GOT3 (cell line): ENCODE results near the gene NME3.

ENCODE experiments used
- DNase-seq: peaks from one replicate; lab custom pipeline; 2025; ENCODE audit warnings: mixed read lengths; lab: John Stamatoyannopoulos, UW

NME3 gene

DNA sequence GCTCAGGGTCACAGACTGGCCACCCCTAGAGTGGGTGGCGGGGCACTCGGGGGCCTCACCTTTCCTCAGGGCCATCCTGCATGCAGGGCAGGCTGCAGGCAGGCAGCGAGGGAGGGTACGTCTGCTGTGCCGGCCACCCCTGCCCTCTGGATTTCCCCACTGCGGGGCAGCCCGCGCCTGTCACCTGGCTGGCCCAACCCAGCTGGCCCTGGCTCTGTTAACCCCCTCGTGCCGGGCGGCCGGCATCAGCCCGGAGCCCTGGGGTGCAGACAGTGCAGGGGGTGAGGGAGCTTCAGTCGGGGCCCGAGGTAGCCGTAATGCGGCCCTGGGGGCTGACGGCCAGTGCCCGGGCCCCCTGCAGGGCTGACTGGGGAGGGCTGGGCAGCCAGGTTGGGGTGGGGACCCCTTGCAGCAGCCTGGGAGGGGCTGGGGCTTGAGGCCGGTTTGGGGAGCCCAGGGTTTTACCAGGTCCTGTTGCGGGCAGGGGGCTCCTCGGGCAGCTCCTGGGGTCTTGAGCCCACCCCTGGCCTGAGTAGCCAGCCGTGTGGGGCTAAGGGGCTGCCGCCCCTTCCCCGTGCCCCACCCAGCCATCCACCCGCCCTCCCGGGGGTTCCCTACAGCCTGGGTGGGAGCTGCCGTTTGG is 22.4 kb upstream of the NME3 start, which contains the start of gene IGFALS:
IGFALS (minus strand) TSS at position 128 of the 643 bp plus-strand sequence; CDS start at position 75, 53 bp downstream.
- DNase-seq, result no peak

DNA sequence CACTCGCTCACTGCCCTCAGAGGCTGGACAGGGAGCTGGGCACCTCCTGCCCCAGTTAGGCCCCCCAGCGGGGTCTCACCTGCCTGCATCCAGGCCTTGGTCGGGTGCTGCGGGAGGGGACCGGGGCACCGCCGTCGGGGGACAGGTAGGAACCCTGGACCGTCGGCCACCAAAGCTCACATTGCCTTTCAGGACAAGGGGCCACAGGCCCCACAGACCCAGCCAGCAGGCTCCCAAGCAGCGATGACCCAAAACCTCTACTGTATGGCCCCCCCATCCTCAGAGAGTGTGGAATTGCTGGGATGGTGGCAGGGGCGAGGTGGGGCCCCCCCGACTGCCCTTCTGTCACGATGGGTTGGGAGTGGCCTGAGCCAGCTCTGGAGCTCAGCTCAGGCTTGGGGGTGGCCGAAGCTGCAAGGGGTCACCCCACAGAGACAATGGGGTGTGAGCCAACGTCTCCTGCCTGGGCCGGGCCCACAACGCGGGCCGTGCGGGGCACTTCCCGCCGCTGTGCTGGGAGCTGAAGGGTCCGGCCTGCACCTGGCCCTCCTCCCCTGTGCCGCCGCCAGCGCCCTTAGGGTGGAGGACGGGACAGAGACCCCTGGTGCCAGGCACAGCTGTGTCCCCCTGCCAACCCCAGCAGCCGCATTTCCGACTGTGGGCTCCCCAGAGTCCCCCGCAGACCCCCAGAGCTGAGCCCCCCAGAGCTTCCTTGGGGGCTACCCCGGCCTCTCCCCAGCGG is 21.7 kb upstream of the NME3 start:
- no peak for DNase-seq

DNA sequence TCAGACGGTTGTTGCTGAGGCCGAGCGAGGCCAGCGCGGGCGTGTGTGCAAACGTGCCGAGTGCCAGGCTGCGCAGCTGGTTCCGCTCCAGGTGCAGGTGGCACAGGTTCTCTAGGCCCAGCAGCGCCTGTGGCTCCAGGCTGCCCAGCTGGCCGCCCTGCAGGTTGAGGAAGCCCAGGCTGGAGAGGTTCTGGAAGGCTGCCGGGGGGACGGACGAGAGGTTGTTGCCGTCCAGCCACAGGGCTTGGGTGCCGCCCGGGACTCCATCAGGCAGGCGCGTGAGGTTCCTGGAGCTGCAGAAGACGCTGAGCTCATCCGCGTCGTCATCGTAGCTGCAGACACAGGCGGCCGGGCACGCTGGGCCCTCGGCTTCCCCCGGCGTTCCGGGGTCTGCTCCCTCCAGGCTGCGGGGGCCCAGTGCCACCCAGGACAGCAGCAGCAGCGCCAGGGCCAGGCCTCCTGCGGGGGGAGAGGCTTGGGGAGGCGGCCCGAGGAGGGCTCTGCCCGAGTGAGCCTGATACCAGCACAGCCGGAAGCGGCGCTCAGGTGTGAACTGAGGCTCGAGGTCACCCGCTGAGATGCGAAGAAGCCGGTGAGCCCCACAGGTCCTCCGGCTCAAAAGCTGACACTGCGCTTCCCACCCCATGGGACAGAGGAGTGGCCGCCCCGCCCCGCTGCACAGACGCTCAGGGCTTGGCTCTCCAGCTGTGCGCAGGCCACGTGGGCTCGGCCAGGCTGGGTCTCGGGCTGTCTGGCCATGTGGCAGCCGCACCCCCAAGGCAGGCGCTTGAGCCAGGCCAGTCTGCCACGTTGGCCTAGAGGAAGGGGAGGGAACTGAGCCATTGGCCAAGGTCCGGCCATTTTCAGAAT is 20.8 kb upstream of the NME3 start:
- DNase-seq, result no peak

DNA sequence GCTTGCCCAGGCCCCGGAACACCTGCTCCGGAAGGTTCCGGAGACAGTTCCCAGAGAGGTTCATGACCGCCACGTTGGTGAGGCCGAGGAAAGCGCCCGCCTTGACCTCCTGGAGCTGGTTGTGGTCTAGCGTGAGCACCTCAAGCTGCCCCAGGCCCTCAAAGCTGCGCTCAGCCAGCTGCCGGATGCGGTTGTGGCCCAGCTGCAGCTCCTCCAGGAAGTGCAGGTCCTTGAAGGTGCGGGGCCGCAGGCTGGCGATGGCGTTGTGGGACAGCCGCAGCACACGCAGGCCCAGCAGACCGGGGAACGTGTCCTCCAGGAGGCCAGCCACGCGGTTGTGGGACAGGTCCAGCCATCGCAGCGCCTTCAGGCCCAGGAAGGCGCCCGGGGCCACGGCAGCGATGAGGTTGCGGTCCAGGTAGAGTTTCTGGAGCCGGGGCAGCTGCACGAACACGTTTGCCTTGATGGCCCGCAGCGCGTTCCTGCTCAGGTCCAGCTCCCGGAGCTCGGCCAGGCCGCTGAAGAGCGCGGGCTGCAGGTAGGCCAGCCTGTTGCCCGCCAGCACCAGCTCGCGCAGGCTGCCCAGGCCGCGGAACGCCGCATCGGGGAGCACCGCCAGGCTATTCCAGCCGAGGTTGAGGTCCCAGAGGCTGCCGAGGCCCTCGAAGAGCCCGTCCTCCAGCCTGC is 20.1 kb upstream of the NME3 start:
- no peak for DNase-seq

DNA sequence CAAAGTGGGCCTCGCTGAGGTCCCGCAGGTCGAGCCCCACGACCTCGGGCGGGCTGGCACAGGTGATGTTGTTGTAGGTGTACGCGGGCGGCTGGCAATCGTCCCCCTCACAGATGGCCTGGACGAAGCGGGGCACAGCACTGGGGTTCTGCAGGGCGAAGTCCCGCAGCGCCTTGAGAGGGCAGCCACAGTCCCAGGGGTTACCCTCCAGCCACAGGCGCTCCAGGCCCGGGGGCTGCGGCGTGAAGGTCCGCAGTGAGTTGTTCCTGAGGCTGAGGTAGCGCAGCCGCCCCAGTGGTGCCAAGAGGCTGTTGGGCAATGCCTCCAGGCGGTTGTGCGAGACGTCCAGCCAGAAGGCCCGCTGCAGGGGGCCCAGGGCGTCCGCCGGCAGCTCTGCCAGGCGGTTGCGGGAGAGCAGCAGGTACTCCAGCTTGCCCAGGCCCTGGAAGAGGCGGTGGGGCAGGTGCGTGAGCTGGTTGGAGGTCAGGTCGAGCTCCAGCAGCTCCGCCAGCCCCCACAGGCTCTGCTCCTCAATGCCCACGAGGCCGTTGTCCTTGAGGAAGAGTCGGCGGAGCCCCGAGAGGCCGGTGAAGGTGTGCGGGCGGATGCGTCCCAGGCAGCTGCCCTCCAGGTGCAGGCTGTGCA is 19.4 kb upstream of the NME3 start:
- DNase-seq, result no peak

DNA sequence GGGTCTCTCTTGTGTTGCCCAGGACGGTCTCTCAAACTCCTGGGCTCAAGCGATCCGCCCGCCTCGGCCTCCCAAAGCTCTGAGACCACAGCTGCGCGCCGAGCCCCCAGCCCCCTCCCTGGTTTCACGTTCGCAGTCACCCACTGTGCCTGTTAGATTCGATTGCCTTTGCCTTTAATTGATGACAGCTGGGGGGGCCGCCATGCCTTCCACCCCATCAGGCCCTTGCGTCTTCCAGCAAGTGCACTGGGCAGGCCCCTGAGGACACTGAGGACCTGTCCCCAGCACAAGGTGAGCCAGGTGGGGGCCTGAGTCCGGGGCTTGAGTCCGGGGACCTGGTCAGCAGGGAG is 18.9 kb upstream of the NME3 start:
- DNase-seq, result no peak

DNA sequence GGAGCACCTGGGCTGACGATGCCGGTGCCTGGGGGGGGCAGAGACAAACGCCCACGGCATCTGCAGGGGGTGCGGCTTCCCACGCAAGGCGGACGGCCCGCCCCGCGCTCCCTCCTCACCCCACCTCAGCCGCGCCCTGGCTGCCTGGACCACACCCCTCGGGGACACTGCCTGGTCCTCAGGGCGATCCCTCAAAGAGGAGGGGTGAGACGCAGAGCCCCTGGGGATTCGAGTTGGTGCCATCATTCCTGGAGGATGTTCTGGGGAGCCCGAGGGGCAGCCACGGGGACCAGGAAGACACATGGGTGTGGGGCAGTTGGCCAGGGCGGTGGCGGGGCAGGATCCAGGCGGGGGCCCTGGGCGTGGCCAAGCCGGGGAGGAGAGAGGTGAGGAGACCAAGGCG is 18.3 kb upstream of the NME3 start:
- no peak for DNase-seq

DNA sequence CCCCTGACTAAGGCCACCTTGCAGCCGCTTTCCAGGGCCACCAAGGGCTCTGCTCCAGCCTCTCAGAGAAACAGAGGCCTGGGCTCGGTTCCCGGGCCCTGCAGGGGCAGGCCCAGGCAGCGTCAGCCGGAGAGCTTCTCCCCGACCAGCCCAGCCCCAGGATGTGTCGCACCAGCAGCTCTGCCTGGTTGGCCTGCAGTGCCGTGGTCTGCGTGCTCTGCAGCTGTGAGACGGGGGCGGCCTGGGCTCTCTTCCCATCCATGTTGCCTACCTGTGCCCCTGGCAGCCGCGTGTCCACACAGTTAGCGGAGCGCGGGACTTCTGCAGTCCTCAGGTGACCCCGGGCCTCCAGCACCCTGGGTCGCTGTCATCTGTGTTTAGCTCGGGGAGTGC is 17.4 kb upstream of the NME3 start:
- DNase-seq, result no peak

DNA sequence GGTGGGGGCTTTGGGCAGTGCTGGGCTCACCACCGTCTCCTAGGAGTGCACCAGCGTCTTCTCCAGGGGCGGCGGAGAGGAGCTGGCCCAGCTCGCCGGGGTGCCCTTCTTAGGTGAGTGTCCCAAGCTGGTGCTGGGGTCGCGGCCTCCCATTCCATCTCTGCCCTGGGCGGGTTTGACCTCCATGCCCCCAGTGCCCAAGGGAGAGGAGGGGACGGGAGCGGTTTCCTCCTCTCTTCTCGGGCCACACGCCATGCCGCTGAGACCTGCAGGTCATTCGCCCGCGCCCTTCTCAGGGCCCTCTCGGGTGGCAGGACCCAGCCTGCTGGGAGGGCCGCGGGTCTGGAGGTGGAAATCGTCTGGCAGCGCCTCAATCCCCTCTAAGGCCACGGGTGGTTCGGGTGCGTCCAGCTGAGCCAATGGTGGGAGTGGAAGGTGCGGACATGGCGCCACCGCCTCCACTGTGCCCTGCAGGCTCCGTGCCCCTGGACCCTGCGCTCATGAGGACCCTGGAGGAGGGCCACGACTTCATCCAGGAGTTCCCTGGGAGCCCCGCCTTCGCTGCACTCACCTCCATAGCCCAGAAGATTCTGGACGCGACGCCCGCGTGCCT is 16.9 kb upstream of the NME3 start:
- no peak for DNase-seq

DNA sequence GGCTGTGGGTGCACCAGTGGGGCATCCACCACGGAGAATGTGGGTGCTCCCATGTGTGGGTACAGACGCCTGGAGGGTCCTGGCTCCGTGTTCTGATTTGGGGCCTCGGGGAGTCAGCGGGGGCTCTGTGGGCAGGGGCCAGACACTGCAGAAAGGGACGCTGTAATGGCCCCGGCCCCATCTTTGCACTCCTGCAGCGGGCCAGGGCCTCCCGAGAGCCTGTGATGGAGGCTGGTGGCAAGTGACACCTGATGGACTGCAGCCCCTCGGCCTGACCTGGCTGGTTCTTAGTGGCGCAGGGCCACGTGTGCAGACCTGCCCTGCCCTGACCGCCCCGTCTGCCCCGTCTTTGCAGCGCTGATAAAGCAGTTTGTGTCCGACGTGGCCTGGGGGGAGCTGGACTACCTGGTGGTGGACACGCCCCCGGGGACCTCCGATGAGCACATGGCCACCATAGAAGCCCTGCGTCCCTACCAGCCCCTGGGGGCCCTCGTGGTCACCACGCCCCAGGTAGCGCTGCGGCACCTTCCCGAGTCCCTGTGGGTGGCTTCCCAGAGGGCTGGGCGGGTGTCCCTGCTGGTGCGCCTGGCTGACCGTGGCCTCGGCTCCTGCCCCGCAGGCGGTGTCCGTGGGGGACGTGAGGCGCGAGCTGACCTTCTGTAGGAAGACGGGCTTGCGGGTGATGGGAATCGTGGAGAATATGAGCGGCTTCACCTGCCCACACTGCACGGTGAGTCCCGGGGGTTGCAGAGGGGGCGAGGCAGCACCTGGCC is 16.2 kb upstream of the NME3 start:
- no peak for DNase-seq

GRCh38 chr16:1787056-1787321 is 15.6 kb upstream of the NME3 start:
- DNase-seq, result no peak

DNA sequence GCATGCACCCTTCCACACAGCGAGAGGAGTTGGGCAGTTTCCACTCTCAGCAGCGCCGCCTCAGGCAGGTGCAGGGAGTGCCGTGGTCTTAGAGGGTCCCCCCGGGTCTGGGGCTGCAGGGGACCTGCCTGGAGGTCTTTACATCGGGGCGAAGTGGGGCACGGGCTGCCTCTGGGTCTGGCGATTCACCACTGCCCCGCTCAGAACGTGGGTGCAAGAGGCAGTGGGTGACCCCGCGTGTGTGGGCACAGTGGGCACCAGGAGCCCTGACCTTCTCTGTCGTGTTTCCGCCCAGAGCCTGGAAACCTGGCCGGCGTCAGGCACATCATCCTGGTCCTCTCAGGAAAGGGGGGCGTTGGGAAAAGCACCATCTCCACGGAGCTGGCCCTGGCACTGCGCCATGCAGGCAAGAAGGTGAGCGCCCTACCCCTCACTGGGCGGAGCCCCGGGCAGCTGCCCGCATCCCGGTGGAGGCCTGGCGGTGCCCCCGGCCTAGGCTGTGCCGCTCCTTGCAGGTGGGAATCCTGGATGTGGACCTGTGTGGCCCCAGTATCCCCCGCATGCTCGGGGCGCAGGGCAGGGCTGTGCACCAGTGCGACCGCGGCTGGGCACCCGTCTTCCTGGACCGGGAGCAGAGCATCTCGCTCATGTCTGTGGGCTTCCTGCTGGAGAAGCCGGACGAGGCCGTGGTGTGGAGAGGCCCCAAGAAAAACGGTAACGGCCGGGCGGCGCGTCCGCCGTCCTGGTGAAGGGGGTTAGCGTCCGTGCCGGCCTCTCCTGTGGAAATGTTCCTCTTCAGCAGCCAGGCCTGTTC is 15.1 kb upstream of the NME3 start:
- no peak for DNase-seq

DNA sequence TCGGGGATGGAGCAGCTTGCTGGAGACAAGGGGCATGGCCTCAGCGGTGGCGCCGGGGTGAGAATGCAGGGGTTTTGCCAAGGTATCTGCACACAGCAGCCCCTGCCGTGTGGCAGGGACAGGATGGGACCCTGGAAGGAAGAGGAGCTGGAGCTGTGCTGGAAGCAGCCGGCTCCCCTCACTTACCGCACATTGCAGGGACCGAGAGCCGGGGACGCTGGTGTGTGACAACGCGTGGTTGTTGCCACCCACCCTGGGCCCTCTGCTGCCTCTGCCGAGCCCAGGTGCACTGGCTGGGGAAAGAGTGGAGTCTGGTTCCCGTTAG is 14.5 kb upstream of the NME3 start:
- DNase-seq, result no peak

- no peak for DNase-seq
These were observed 13.9 kb upstream of the NME3 start for GRCh38 chr16:1784977-1785845.

DNA sequence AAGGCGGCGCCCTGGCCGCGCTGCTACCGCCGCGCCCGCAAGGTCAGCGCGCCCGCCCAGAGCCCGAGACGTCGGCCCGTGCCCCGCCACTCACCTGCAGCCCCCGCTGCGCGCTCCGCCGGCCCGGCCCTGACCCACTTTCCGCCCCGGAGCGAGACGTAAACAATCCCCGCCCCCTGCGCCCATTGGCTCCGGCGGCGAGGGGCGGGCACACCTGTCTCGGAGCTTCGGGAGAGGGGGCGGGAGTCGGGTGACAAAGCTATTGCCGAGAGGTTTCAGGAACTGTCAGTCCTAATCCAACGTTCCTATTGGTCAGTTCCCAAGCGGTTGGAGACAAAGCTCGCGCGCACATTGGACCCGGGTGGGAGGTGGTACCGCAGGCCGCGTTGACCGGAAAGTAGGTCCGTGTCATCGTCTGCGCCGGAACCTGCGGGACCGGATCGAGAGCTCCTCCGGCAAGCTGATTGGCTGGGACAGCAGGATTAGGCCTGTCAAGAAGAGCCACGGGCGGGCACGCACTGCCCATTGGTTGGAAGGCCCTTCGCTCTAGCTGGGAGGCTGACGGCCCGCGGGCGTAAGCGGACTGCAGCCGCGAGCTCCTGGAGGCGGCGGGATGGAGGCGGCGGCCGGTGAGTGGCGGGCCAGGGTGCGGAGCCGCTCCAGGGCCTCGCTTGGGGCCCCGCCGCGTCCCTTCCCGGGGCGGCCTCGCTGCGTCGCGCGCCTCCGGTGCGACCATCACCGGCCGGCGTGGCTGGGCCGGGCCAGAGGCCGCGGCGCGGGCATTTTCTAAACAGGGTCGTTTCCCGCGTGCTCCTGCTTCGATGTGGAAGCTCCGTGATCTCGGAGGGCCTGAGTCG is 11.3 kb upstream of the NME3 start, which contains the start of the genes NUBP2 and SPSB3:
NUBP2 (plus strand) TSS at position 553 of the 857 bp plus-strand sequence; CDS start at position 614, 61 bp downstream.
SPSB3 (minus strand) TSS at position 164 of the 857 bp plus-strand sequence. CDS start 1,088 bp downstream, outside the sequence.
- DNase-seq, result peak; percentile 97

DNA sequence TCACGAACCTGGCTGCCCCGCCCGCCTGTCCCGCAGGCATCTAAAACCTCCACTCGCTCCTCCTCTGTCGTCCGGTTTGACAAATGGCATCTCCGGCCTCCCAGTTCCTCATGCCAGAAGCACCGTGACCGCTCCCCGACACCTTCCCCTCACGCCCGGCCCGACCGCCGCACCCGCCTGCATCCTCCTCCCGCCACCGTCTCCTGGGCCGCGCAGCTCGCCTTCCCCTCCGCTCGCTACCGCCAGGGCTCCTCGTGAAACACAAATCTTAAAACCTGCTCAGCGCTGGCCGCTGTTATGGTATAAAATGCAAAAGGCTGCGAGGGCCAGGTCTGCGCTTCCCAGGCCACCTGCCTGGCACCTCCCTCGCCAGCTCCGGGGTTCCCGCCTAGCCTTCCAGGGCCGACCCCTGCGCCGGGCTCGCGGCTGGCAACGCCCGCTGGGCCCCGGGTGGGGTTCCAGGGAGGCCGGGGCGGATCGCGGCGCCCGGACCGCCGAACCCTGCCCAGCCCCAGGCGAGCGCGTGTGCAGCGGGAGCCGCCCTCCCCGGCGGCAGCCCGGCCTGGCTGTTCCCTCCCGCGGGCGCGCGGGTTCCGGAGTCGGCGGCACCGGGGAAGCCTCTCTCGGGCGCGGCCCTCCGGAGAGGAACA is 10.5 kb upstream of the NME3 start:
- DNase-seq, result no peak

- no peak for DNase-seq
These were observed 9.9 kb upstream of the NME3 start for GRCh38 chr16:1781254-1781653.
